ENCODE measurements around the gene ACVR2B. TPM values are rescaled to one million over a fixed set of nuclear protein-coding genes. Genes with fewer than 3 reads are reported as not detected.

The ACVR2B gene
- total RNA-seq, 1 donor from 2014 or later, result 79.1 TPM

DNA sequence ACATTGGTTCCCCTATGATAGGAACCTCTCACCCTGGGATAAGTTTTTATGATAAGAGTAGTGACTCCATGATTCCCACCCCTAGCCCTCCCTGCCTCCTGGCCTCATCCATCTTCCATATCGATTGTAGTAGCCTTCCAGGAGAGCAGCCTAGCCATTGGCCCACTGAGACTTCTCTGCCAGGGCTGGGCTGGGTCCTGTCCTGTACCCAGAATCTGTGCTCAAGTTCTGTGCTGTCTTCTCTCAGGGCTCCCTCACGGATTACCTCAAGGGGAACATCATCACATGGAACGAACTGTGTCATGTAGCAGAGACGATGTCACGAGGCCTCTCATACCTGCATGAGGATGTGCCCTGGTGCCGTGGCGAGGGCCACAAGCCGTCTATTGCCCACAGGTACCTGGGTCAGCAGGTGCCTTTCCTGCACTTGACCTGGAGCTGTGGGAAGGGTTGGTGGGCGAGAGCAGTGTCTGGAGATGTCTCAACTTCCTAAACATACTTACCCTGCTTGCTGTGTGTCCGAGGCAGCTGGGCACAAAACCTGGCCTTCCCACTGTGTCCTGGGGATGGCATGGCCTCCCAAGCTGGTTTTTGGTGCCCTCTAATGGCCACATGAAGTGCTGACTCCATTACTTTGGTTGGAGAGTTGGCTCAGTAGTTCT, 25.9 kb downstream of the ACVR2B start:
- Mint-ChIP-seq H3K36me3 (ENCODE audit: low read depth) (peaks cover 23% of the 10 kb centered on the region), H3K4me3 (no peak overlapping the region), H3K4me1 (peaks cover 2% of the 10 kb centered on the region), H3K27me3 (ENCODE audit: low read depth) (no peaks in the 10 kb centered on the region), H3K9me3 (no peaks in the 10 kb centered on the region), H3K27ac (ENCODE audit: unreplicated experiment) (no peak overlapping the region)
- DNase-seq (ENCODE audit: low read depth, low spot score), result peak; percentile 41
- TF ChIP-seq, protein P1, sequence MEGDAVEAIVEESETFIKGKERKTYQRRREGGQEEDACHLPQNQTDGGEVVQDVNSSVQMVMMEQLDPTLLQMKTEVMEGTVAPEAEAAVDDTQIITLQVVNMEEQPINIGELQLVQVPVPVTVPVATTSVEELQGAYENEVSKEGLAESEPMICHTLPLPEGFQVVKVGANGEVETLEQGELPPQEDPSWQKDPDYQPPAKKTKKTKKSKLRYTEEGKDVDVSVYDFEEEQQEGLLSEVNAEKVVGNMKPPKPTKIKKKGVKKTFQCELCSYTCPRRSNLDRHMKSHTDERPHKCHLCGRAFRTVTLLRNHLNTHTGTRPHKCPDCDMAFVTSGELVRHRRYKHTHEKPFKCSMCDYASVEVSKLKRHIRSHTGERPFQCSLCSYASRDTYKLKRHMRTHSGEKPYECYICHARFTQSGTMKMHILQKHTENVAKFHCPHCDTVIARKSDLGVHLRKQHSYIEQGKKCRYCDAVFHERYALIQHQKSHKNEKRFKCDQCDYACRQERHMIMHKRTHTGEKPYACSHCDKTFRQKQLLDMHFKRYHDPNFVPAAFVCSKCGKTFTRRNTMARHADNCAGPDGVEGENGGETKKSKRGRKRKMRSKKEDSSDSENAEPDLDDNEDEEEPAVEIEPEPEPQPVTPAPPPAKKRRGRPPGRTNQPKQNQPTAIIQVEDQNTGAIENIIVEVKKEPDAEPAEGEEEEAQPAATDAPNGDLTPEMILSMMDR (conservative IDR thresholded peaks at IDR 0.05), result peak; percentile 87

DNA sequence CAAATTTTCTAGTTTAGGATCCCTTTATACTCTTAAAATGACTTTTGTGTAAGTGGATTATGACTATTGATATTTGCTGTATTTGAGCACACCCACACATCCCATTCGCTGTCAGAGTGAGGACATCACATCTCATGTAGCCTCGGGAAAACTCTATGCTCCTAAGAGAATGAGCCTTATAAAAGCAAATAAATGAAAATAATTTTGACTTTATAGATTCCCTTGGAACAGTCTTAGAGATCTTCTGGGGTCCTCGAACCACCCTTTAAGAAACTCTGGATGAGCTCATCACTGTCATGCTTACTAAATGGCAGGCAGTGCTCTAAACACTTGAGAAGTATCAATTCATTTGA, 26.4 kb downstream of the ACVR2B start:
- Mint-ChIP-seq H3K9me3 (no peaks in the 10 kb centered on the region), H3K4me1 (no peaks in the 10 kb centered on the region), H3K36me3 (ENCODE audit: low read depth) (peaks cover 25% of the 10 kb centered on the region), H3K27me3 (ENCODE audit: low read depth) (no peaks in the 10 kb centered on the region), H3K4me3 (no peak overlapping the region), H3K27ac (ENCODE audit: unreplicated experiment) (no peak overlapping the region)
- DNase-seq (ENCODE audit: low read depth, low spot score), result no peak
- TF ChIP-seq, protein P1 (conservative IDR thresholded peaks at IDR 0.05), result peak; percentile 13

DNA sequence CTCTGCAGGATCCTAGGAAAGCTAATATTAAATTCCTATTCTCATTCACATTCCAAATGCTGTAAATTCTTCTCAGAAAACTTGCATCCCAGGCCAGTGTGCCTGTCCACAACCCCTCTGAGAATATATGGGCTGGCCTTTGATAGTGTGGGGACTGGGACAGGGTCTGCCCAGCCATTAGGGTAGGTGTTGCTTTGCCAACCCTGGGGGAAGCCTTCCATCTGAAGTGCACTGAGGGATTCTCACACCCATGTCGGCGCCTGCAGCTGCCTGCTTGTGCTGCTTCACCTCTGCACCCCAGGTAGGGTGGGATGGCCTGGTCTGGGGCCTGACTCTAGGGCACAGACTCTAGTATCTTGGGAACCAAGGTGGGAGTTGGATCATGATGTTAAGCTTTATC, 27.2 kb downstream of the ACVR2B start:
- Mint-ChIP-seq H3K4me3 (no peak overlapping the region), H3K36me3 (ENCODE audit: low read depth) (peaks cover 29% of the 10 kb centered on the region), H3K4me1 (no peaks in the 10 kb centered on the region), H3K27me3 (ENCODE audit: low read depth) (no peaks in the 10 kb centered on the region), H3K27ac (ENCODE audit: unreplicated experiment) (no peak overlapping the region), H3K9me3 (no peaks in the 10 kb centered on the region)
- DNase-seq (ENCODE audit: low read depth, low spot score), result no peak
- TF ChIP-seq, protein P1 (conservative IDR thresholded peaks at IDR 0.05), result no peak

DNA sequence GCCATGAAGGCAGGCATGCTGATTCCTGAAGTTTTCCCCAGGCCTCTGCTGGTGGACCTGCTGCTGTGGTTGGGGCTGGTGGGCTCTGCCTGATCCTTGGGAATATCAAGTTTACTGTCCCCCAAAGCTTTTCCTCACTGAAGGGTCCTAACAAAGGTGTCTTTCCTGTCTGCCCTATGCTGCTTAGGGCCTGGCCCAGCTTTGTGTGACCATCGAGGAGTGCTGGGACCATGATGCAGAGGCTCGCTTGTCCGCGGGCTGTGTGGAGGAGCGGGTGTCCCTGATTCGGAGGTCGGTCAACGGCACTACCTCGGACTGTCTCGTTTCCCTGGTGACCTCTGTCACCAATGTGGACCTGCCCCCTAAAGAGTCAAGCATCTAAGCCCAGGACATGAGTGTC, 29.3 kb downstream of the ACVR2B start:
- TF ChIP-seq, protein P1 (conservative IDR thresholded peaks at IDR 0.05), result no peak
- Mint-ChIP-seq H3K4me1 (no peaks in the 10 kb centered on the region), H3K27me3 (ENCODE audit: low read depth) (no peaks in the 10 kb centered on the region), H3K27ac (ENCODE audit: unreplicated experiment) (no peak overlapping the region), H3K9me3 (no peaks in the 10 kb centered on the region), H3K4me3 (no peak overlapping the region), H3K36me3 (ENCODE audit: low read depth) (peaks cover 39% of the 10 kb centered on the region)
- DNase-seq (ENCODE audit: low read depth, low spot score), result no peak

DNA sequence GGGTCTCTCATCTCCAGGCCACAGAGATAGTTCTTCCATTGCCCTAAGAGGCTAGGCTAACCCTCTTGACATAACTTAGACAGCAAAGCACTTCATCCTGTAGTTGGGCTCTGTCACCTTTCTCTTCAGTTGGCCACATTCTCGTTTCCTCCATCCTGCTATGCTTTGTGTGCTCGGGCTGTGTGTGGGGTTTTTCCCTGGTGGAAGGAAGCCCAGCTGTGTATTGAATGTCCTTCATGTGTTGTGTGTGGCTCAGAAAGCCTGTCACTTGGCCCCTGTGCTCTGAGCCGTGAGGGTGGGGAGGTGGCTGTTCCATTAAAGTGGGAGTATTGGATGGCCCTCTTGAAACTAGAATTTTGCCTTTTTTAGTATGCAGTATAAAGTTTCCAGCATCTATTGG, 33.6 kb downstream of the ACVR2B start:
- no peak overlapping the region for H3K4me3 Mint-ChIP-seq
- peaks cover 29% of the 10 kb centered on the region for H3K36me3 Mint-ChIP-seq (ENCODE audit: low read depth)
- no peaks in the 10 kb centered on the region for H3K9me3 Mint-ChIP-seq
- no peak for DNase-seq (ENCODE audit: low read depth, low spot score)
- TF ChIP-seq, protein P1 (conservative IDR thresholded peaks at IDR 0.05), result no peak
- H3K27ac Mint-ChIP-seq (ENCODE audit: unreplicated experiment), result no peak overlapping the region
- H3K4me1 Mint-ChIP-seq, result peaks cover 12% of the 10 kb centered on the region
- H3K27me3 Mint-ChIP-seq (ENCODE audit: low read depth), result no peaks in the 10 kb centered on the region
